Stomach (tissue), 9 donors: ENCODE results near the gene STBD1. TPM values are rescaled to one million over a fixed set of nuclear protein-coding genes. Genes with fewer than 3 reads are reported as not detected.

Experiments
- DNase-seq, 2 donors: peaks; one replicate each; pipeline versions ENCODE4 v3.0.0 to v3.0.0-alpha.2; 2013 to 2019
- H3K27ac ChIP-seq, 5 donors: fragments of 200-600 bp in 4 of 5; sonication (generic) in 4 of 5; one replicate each; pipeline ENCODE4 v1.5.1; 2013 to 2019; ENCODE audit warnings: mild to moderate bottlenecking in 1 of 5, moderate library complexity in 1 of 5
- H3K27me3 ChIP-seq, 3 donors: fragments of 200-600 bp; sonication (generic); one replicate each; pipeline ENCODE4 v1.5.1; 2017 to 2019; ENCODE audit warnings: mixed run types in 1 of 3
- H3K36me3 ChIP-seq, 4 donors: fragments of 200-600 bp; sonication (generic); 1 replicate in 3 of 4; 2 replicates in 1 of 4; pipeline ENCODE4 v1.5.1; 2016 to 2019
- H3K4me1 ChIP-seq, 4 donors: fragments of 200-600 bp; sonication (generic); one replicate each; pipeline ENCODE4 v1.5.1; 2016 to 2019
- H3K4me3 ChIP-seq, 4 donors: fragments of 200-600 bp; sonication (generic) in 3 of 4; one replicate each; pipeline ENCODE4 v1.5.1; 2016 to 2019; ENCODE audit warnings: mild to moderate bottlenecking in 1 of 4
- H3K9me3 ChIP-seq, 4 donors: fragments of 200-600 bp; sonication (generic); one replicate each; pipeline ENCODE4 v1.5.1; 2016 to 2019
- EP300 ChIP-seq: sonication (generic); formaldehyde crosslinking; IDR thresholded peaks from one replicate; pipeline ENCODE4 v1.6.1; 2017; ENCODE audit warnings: antibody characterized with exemption
- POLR2A ChIP-seq, 4 donors: fragments of 450-650 bp; IDR thresholded peaks; one replicate each; pipeline ENCODE4 v1.6.1; 2016; ENCODE audit warnings: antibody characterized with exemption in 4 of 4, control low read depth in 2 of 4, mild to moderate bottlenecking in 1 of 4, moderate library complexity in 1 of 4
- POLR2AphosphoS5 ChIP-seq, 3 donors: sonication (generic); formaldehyde crosslinking; IDR thresholded peaks; one replicate each; pipeline ENCODE4 v1.6.1; 2016; ENCODE audit warnings: antibody characterized with exemption in 3 of 3
- WGBS, 5 donors: extraction: QIAGEN DNeasy Blood & Tissue Kit in 3 of 5; methylation state at CpG; one replicate each; pipeline versions ENCODE4 v1.1.5 to v1.1.7; 2013 to 2018; 5-methylcytosine and 5-hydroxymethylcytosine counted together
- intact Hi-C: fragments of 100-400 bp; cut with DNase I; formaldehyde crosslinking; loops from one replicate; pipeline ENCODE4 v1.15.1; 2023; ENCODE audit warnings: low total_unique reads
- polyA plus RNA-seq, 3 donors: library from polyadenylated mRNA; stranded (reverse); fragments of 200-250 nt; gene quantifications; one replicate each; pipeline ENCODE4 v1.2.3, GENCODE V29; 2013
- total RNA-seq, 5 donors: library from RNA; depleted of rRNA; stranded (reverse); fragments of >200 nt; gene quantifications; one replicate each; pipeline versions ENCODE4 v1.1.0 to v1.2.3, GENCODE V29; 2014 to 2016
- TF ChIP-seq, protein P1 (sequence below), 7 experiments: fragments of 450-650 bp in 4 of 7; fragments of 200-600 bp in 3 of 7; sonication (generic) in 3 of 7; IDR thresholded peaks; one replicate each; pipeline ENCODE4 v1.5.1; 2016 to 2019; ENCODE audit warnings: antibody characterized with exemption in 7 of 7, control low read depth in 2 of 7, mild to moderate bottlenecking in 1 of 7
- donor health status: healthy with polysubstance abuse.
- donor health status: Bipolar disorder and iron deficiency.
- donor health status: healthy.

Gene STBD1
- total and polyA plus RNA-seq, 8 donors, result 0.89 to 29.3 (median 4.1) TPM; not detected in 1

- no peak for TF ChIP-seq POLR2A (IDR thresholded peaks at IDR 0.05)
- no peak for TF ChIP-seq POLR2AphosphoS5 (IDR thresholded peaks at IDR 0.05)
- TF ChIP-seq EP300, result no peak
- TF ChIP-seq, protein P1, sequence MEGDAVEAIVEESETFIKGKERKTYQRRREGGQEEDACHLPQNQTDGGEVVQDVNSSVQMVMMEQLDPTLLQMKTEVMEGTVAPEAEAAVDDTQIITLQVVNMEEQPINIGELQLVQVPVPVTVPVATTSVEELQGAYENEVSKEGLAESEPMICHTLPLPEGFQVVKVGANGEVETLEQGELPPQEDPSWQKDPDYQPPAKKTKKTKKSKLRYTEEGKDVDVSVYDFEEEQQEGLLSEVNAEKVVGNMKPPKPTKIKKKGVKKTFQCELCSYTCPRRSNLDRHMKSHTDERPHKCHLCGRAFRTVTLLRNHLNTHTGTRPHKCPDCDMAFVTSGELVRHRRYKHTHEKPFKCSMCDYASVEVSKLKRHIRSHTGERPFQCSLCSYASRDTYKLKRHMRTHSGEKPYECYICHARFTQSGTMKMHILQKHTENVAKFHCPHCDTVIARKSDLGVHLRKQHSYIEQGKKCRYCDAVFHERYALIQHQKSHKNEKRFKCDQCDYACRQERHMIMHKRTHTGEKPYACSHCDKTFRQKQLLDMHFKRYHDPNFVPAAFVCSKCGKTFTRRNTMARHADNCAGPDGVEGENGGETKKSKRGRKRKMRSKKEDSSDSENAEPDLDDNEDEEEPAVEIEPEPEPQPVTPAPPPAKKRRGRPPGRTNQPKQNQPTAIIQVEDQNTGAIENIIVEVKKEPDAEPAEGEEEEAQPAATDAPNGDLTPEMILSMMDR (IDR thresholded peaks at IDR 0.05), result no peak
- WGBS, 5 donors, result 52 to 71% (median 56%) methylated on average over 2 of the region's 2 CpGs
- no peak for DNase-seq
Measured at GRCh38 chr4:76339364-76339763, 32.8 kb downstream of the STBD1 start.

DNA sequence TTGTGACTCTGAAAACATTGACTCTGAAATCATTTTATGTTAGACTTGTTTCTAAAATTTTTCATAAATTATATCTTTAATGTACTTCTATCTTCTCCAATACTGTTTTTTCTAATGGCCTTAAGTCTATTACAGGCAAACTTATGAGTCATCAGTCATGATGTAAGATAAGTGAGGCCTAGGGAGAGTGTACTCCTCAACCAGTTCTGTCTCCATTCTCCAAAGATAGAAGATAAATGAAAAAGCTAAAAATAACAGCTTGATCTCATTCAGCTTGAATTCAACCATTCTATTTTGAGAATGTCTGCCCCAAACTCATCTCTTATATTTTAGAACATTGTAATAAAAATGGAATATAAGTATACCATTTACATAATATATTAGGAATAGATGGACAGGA lies 34.5 kb downstream of the STBD1 start:
- Histone ChIP-seq H3K9me3 (no peaks in the 10 kb centered on the region), H3K27ac (no peak overlapping the region), H3K4me1 (peaks cover 0 to 20% (median 4%) of the 10 kb centered on the region in 4 donors), H3K27me3 (no peaks in the 10 kb centered on the region), H3K4me3 (no peak overlapping the region), H3K36me3 (no peaks in the 10 kb centered on the region)
- DNase-seq, result peak in 1 of 2 donors; percentile 38
- intact Hi-C loops, result no loop called here
- TF ChIP-seq POLR2A (IDR thresholded peaks at IDR 0.05), result no peak

More at GRCh38 chr4:76339364-76339763, 32.8 kb downstream of the STBD1 start:
- H3K4me3 ChIP-seq, result no peak overlapping the region
- no peaks in the 10 kb centered on the region for H3K9me3 ChIP-seq
- no peak overlapping the region for H3K27ac ChIP-seq
- no peaks in the 10 kb centered on the region for H3K36me3 ChIP-seq
- H3K27me3 ChIP-seq, result no peaks in the 10 kb centered on the region
- peaks cover 0 to 20% (median 4%) of the 10 kb centered on the region in 4 donors for H3K4me1 ChIP-seq
- intact Hi-C loops, result no loop called here

DNA sequence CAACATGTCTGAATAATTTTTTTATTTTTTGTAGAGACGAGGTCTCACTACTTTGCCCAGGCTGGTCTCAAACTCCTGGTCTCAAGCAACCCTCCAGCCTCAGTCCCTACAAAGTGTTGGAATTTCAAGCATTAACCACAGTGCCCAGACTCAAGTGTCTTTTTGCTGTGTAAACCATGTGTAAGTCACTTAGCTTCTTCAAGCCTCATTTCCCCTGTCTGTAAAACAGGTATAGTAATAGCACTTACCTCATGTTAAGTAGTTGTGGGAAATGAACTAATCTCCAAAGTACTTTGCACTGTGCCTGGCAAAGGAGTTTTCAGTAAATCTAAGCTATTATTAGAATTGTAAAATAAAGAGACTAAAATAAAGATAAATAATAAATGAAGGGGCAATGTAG lies 35.7 kb downstream of the STBD1 start:
- DNase-seq, result no peak
- WGBS, 5 donors, result 81 to 100% (median 98%) methylated on average over 1 of the region's 1 CpG
- no peak overlapping the region for H3K27ac ChIP-seq
- intact Hi-C loops, result no loop called here
- no peaks in the 10 kb centered on the region for H3K27me3 ChIP-seq
- no peaks in the 10 kb centered on the region for H3K9me3 ChIP-seq
- no peak overlapping the region for H3K4me3 ChIP-seq
- no peaks in the 10 kb centered on the region for H3K36me3 ChIP-seq
- peaks cover 0 to 20% (median 4%) of the 10 kb centered on the region in 4 donors for H3K4me1 ChIP-seq
- TF ChIP-seq EP300 (no peak), POLR2AphosphoS5 (IDR thresholded peaks at IDR 0.05) (no peak), POLR2A (IDR thresholded peaks at IDR 0.05) (no peak)
- TF ChIP-seq, protein P1 (IDR thresholded peaks at IDR 0.05), result no peak

- Histone ChIP-seq H3K4me3 (no peak overlapping the region), H3K4me1 (peaks cover 0 to 20% (median 4%) of the 10 kb centered on the region in 4 donors), H3K27me3 (no peaks in the 10 kb centered on the region), H3K36me3 (no peaks in the 10 kb centered on the region), H3K9me3 (peaks cover 0 to 3% (median under 1%) of the 10 kb centered on the region in 4 donors), H3K27ac (no peak overlapping the region)
- TF ChIP-seq POLR2AphosphoS5 (IDR thresholded peaks at IDR 0.05), result no peak
- no peak for TF ChIP-seq EP300
- TF ChIP-seq POLR2A (IDR thresholded peaks at IDR 0.05), result no peak
- TF ChIP-seq, protein P1 (IDR thresholded peaks at IDR 0.05), result no peak
- WGBS, 5 donors, result 39 to 50% (median 43%) methylated on average over 2 of the region's 2 CpGs
- intact Hi-C loops, result no loop called here
- DNase-seq, result peak in 1 of 2 donors; percentile 9
Measured at GRCh38 chr4:76342803-76343202, 36.3 kb downstream of the STBD1 start.
